HepG2 (cell line): ENCODE data around the gene RPL36AL. TPM values are rescaled to one million over a fixed set of nuclear protein-coding genes. Genes with fewer than 3 reads are reported as not detected.

Experiments
- BCLAF1 ChIP-seq: fragments of 450-650 bp; IDR thresholded peaks from 2 replicates; pipeline ENCODE4 v1.6.1; 2017; ENCODE audit warnings: mild to moderate bottlenecking
- CENPX ChIP-seq: sonication (generic); formaldehyde crosslinking; IDR thresholded peaks from 2 replicates; pipeline ENCODE4 v1.9.0; 2021; ENCODE audit warnings: mild to moderate bottlenecking, missing genetic modification reagents, moderate library complexity
- CSRNP1 ChIP-seq: sonication (generic); formaldehyde crosslinking; IDR thresholded peaks from 2 replicates; pipeline ENCODE4 v1.8.1; 2023; ENCODE audit warnings: mild to moderate bottlenecking, missing genetic modification reagents
- HINFP ChIP-seq: sonication (generic); formaldehyde crosslinking; IDR thresholded peaks from 2 replicates; pipeline ENCODE4 v1.4.0; 2020; ENCODE audit warnings: low read depth, mild to moderate bottlenecking, missing genetic modification reagents
- HOXA5 ChIP-seq: sonication (generic); formaldehyde crosslinking; IDR thresholded peaks from 2 replicates; pipeline ENCODE4 v1.4.0; 2020; ENCODE audit warnings: missing genetic modification reagents
- KLF16 ChIP-seq, 2 experiments: sonication (generic) in 1 of 2; formaldehyde crosslinking in 1 of 2; IDR thresholded peaks; 2 replicates each; pipeline versions ENCODE4 v1.6.1 to v1.8.0; 2016 to 2023; ENCODE audit warnings: missing genetic modification reagents in 2 of 2, missing compliant biosample characterization in 1 of 2
- MAFG ChIP-seq: sonication (generic); formaldehyde crosslinking; IDR thresholded peaks from 2 replicates; pipeline ENCODE4 v1.5.1; 2020; ENCODE audit warnings: mild to moderate bottlenecking, missing genetic modification reagents
- NFYB ChIP-seq: sonication (generic); formaldehyde crosslinking; IDR thresholded peaks from 2 replicates; pipeline ENCODE4 v1.4.0; 2020; ENCODE audit warnings: missing genetic modification reagents
- NR1H2 ChIP-seq: sonication (generic); formaldehyde crosslinking; IDR thresholded peaks from 2 replicates; pipeline ENCODE4 v1.8.1; 2022; ENCODE audit warnings: low read depth, missing genetic modification reagents, borderline replicate concordance
- PAX8 ChIP-seq: sonication (generic); formaldehyde crosslinking; IDR thresholded peaks from 2 replicates; pipeline ENCODE4 v1.8.0; 2022; ENCODE audit warnings: mild to moderate bottlenecking, missing genetic modification reagents, borderline replicate concordance
- SIN3A ChIP-seq: IDR thresholded peaks from 2 replicates; pipeline ENCODE4 v1.6.1; 2011; ENCODE audit warnings: low read depth, mild to moderate bottlenecking, control low read depth, low read length, borderline replicate concordance
- SMARCE1 ChIP-seq: fragments of 450-650 bp; IDR thresholded peaks from 2 replicates; pipeline ENCODE4 v1.6.1; 2017; ENCODE audit warnings: borderline replicate concordance
- SMYD3 ChIP-seq: sonication (generic); formaldehyde crosslinking; IDR thresholded peaks from 2 replicates; pipeline ENCODE4 v1.8.1; 2023; ENCODE audit warnings: mild to moderate bottlenecking, missing genetic modification reagents
- SP5 ChIP-seq: IDR thresholded peaks from 2 replicates; pipeline ENCODE4 v1.6.1; 2016; ENCODE audit warnings: low read depth, borderline replicate concordance
- ZC3H13 ChIP-seq: sonication (generic); formaldehyde crosslinking; IDR thresholded peaks from 2 replicates; pipeline ENCODE4 v1.8.1; 2023; ENCODE audit warnings: mild to moderate bottlenecking, missing genetic modification reagents, moderate library complexity
- ZNF367 ChIP-seq: sonication (generic); formaldehyde crosslinking; IDR thresholded peaks from 2 replicates; pipeline ENCODE4 v1.4.0; 2020; ENCODE audit warnings: missing genetic modification reagents, borderline replicate concordance
- ZNF878 ChIP-seq: sonication (generic); formaldehyde crosslinking; IDR thresholded peaks from 2 replicates; pipeline ENCODE4 v1.8.1; 2023; ENCODE audit warnings: mild to moderate bottlenecking, missing genetic modification reagents, moderate library complexity
- ZNF879 ChIP-seq: sonication (generic); formaldehyde crosslinking; IDR thresholded peaks from 2 replicates; pipeline ENCODE4 v1.8.1; 2023; ENCODE audit warnings: missing genetic modification reagents
- polyA plus RNA-seq, 8 experiments: library from polyadenylated mRNA; depleted of rRNA in 3 of 8; stranded (reverse) in 7 of 8; unstranded in 1 of 8; fragments of >200 nt; fragmentation: Illumina TruSeq in 4 of 8; extraction: Trizol in 4 of 8; gene quantifications; 2 replicates each; pipeline versions ENCODE4 v1.2.1 to v1.2.3, GENCODE V29; 2011 to 2016; ENCODE audit warnings: low read depth in 4 of 8, missing spikeins in 1 of 8, mixed read lengths in 1 of 8; ENCODE audit not compliant: insufficient read depth in 1 of 8
- total RNA-seq, 5 experiments: library from RNA; depleted of rRNA; stranded (reverse); fragments of >200 nt; fragmentation: Illumina TruSeq; extraction: Trizol; gene quantifications; 2 replicates each; pipeline ENCODE4 v1.2.3, GENCODE V29; 2016; ENCODE audit warnings: low read depth in 1 of 5
- TF ChIP-seq, protein P1 (sequence below): sonication (generic); formaldehyde crosslinking; IDR thresholded peaks from 2 replicates; pipeline ENCODE4 v1.4.0; 2020; ENCODE audit warnings: missing genetic modification reagents

The RPL36AL gene
- total and polyA plus RNA-seq, 2 of the 13 experiments (the other 11 are each of a cell fraction or from before 2014, with no cell fraction given), result 90.0 to 294 TPM

GRCh38 chr14:49585803-49586672 lies 34.4 kb downstream of the RPL36AL start, which contains the start of gene RPS29 (continued):
- TF ChIP-seq PAX8 (CRISPR knock-in tag) (no peak), HOXA5 (CRISPR knock-in tag) (peak; percentile 51; the same call in 1 of the 2 replicates), SMARCE1 (no peak), CSRNP1 (CRISPR knock-in tag) (no peak), NR1H2 (CRISPR knock-in tag) (no peak), BCLAF1 (no peak), NFYB (CRISPR knock-in tag) (peak; percentile 43; the same call in 1 of the 2 replicates), SMYD3 (CRISPR knock-in tag) (no peak), ZNF878 (CRISPR knock-in tag) (no peak), ZNF879 (no peak), MAFG (CRISPR knock-in tag) (no peak), SP5 (CRISPR knock-in tag) (no peak), SIN3A (peak; percentile 63; the same call in 1 of the 2 replicates), CENPX (no peak), HINFP (CRISPR knock-in tag) (no peak), KLF16 (CRISPR knock-in tag; IDR thresholded peaks at IDR 0.05) (peak in 1 of 2 experiments; percentile 40; a peak in 2 of 4 replicates), ZC3H13 (CRISPR knock-in tag) (peak; percentile 62; the same call in 1 of the 2 replicates), ZNF367 (no peak)
- TF ChIP-seq, protein P1, sequence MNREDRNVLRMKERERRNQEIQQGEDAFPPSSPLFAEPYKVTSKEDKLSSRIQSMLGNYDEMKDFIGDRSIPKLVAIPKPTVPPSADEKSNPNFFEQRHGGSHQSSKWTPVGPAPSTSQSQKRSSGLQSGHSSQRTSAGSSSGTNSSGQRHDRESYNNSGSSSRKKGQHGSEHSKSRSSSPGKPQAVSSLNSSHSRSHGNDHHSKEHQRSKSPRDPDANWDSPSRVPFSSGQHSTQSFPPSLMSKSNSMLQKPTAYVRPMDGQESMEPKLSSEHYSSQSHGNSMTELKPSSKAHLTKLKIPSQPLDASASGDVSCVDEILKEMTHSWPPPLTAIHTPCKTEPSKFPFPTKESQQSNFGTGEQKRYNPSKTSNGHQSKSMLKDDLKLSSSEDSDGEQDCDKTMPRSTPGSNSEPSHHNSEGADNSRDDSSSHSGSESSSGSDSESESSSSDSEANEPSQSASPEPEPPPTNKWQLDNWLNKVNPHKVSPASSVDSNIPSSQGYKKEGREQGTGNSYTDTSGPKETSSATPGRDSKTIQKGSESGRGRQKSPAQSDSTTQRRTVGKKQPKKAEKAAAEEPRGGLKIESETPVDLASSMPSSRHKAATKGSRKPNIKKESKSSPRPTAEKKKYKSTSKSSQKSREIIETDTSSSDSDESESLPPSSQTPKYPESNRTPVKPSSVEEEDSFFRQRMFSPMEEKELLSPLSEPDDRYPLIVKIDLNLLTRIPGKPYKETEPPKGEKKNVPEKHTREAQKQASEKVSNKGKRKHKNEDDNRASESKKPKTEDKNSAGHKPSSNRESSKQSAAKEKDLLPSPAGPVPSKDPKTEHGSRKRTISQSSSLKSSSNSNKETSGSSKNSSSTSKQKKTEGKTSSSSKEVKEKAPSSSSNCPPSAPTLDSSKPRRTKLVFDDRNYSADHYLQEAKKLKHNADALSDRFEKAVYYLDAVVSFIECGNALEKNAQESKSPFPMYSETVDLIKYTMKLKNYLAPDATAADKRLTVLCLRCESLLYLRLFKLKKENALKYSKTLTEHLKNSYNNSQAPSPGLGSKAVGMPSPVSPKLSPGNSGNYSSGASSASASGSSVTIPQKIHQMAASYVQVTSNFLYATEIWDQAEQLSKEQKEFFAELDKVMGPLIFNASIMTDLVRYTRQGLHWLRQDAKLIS (CRISPR knock-in tag), result no peak
